ENCODE data around the gene LIG4.

Gene LIG4

DNA sequence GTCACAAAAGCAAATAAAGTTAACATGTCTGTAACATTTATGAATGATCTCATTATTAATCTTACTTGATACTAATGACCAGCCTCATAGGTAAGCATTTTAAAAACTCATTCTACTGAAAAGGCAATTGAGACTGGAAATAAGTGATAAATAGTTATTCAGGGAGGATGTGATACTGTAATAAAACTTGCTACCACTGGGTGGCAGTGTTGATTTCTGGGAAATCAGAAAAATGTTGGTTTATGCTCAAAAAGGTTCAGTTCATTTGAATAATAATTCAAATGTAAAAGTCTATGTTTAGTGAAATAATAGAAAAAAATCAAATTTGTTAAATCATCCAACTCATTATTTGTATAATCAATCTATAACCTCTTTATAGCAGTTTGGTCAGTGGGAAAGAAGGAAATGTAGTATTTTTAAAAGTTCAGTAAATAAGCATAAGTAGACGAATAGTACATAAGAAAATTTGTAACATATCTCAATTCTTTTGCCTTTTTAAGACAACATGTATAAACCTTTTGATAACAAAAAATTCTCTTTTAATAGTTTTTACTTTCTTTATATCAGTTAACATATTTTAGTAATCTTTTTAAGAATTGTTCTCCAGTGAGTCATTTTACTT, 12.4 kb upstream of the LIG4 start:
- TF ChIP-seq, protein P1, sequence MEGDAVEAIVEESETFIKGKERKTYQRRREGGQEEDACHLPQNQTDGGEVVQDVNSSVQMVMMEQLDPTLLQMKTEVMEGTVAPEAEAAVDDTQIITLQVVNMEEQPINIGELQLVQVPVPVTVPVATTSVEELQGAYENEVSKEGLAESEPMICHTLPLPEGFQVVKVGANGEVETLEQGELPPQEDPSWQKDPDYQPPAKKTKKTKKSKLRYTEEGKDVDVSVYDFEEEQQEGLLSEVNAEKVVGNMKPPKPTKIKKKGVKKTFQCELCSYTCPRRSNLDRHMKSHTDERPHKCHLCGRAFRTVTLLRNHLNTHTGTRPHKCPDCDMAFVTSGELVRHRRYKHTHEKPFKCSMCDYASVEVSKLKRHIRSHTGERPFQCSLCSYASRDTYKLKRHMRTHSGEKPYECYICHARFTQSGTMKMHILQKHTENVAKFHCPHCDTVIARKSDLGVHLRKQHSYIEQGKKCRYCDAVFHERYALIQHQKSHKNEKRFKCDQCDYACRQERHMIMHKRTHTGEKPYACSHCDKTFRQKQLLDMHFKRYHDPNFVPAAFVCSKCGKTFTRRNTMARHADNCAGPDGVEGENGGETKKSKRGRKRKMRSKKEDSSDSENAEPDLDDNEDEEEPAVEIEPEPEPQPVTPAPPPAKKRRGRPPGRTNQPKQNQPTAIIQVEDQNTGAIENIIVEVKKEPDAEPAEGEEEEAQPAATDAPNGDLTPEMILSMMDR (IDR thresholded peaks at IDR 0.05), result peak; percentile 85
- no peak overlapping the region for H3K27ac ChIP-seq
- peaks cover 0 to 11% of the 10 kb centered on the region in 2 experiments for H3K4me1 ChIP-seq (ENCODE audit: control insufficient read depth in 1 of 2, insufficient read depth in 1 of 2, low read depth in 1 of 2, low read length in 1 of 2)
- H3K4me3 ChIP-seq (ENCODE audit: low read depth in 1 of 2, low read length in 1 of 2), result no peak overlapping the region
- no peaks in the 10 kb centered on the region for H3K9me3 ChIP-seq
- no peaks in the 10 kb centered on the region for H3K27me3 ChIP-seq
- H3K36me3 ChIP-seq, result peaks cover 18% of the 10 kb centered on the region

DNA sequence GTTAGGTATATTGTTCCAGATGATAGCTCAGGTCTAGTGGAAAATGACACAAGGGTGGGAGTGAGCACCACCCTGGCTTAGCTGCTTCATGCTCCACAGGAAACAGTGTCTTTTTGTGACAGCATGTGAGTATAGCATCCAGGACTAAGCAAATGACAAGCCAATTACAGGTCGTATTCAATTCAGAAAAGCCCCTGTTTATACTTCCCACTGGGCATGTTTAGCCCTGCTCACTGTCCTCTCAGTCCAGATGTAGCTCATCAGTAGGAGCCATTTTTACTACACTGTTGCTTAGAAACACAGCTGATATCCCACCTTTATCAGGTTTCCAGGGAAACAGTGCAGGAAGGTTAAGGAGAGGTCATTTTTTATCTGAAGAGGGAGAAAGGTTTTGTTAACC, 10.8 kb upstream of the LIG4 start:
- no peaks in the 10 kb centered on the region for H3K9me3 ChIP-seq
- H3K27ac ChIP-seq, result peak overlapping the region; percentile 24
- TF ChIP-seq, protein P1 (IDR thresholded peaks at IDR 0.05), result no peak
- peaks cover 18% of the 10 kb centered on the region for H3K36me3 ChIP-seq
- H3K27me3 ChIP-seq, result no peaks in the 10 kb centered on the region
- peaks cover 0 to 11% of the 10 kb centered on the region in 2 experiments for H3K4me1 ChIP-seq (ENCODE audit: control insufficient read depth in 1 of 2, insufficient read depth in 1 of 2, low read depth in 1 of 2, low read length in 1 of 2)
- no peak overlapping the region for H3K4me3 ChIP-seq (ENCODE audit: low read depth in 1 of 2, low read length in 1 of 2)

DNA sequence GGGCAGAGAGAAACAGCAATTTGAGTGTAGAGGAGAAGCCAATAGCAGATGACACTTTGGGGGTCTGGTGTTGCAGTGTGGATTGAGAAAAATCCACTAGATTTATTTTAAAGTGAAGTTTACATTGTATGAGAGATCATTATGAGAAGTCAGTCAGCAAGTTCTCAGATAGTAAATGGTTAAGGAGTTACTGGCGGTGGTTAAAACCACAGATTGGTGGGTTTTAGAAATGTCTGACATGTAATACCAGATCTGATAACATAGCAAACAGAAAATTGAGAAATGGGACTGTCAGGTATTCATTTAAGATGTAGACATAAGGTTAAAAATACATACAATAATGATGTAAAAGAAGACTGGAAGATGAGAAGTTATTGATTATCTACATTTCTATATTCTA, 10.1 kb upstream of the LIG4 start:
- TF ChIP-seq, protein P1 (IDR thresholded peaks at IDR 0.05), result no peak
- H3K9me3 ChIP-seq, result no peaks in the 10 kb centered on the region
- no peaks in the 10 kb centered on the region for H3K27me3 ChIP-seq
- H3K36me3 ChIP-seq, result peaks cover 18% of the 10 kb centered on the region
- H3K27ac ChIP-seq, result no peak overlapping the region
- no peak overlapping the region for H3K4me3 ChIP-seq (ENCODE audit: low read depth in 1 of 2, low read length in 1 of 2)
- peaks cover 0 to 14% of the 10 kb centered on the region in 2 experiments for H3K4me1 ChIP-seq (ENCODE audit: control insufficient read depth in 1 of 2, insufficient read depth in 1 of 2, low read depth in 1 of 2, low read length in 1 of 2)

DNA sequence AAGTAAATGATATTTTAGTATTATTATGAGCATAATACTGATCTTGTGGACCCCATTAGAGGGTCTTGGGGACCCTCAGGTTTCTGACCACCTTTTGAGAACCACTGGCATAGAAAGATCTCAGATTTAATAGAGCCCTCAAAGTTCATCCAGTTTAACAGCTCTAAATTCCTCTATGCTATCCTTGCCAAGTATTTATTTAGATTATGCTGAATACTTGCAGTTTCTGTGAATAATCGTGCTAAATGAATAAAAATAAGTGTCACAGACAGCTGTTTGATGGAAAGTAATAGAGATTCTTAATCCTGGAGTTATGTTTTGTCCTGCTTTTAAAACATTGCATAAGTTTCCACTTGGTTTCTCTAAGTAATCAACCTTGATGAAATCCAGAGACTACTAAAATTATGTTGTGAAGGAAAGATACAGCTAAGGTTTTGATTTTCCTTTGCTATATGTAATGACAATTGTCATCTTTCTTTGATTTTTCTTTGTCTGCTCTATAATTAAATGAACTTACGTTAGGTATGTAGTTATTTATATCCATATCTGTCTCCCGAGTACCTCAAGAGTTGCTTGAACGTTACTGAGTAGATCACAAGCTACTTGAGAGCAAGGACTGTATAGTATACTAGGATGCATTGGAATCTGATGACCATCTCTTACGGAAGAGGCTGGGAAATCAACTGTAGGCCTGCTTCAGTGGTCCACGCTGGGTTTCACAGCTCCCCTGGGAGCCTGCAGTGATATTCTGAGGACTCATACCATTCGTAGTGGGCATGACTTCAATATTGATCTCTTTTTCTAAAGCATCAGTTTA, 8.6 kb upstream of the LIG4 start:
- H3K9me3 ChIP-seq, result no peaks in the 10 kb centered on the region
- peaks cover 14 to 29% of the 10 kb centered on the region in 2 experiments for H3K4me1 ChIP-seq (ENCODE audit: control insufficient read depth in 1 of 2, insufficient read depth in 1 of 2, low read depth in 1 of 2, low read length in 1 of 2)
- no peak overlapping the region for H3K4me3 ChIP-seq (ENCODE audit: low read depth in 1 of 2, low read length in 1 of 2)
- H3K36me3 ChIP-seq, result peaks cover 6% of the 10 kb centered on the region
- TF ChIP-seq, protein P1 (IDR thresholded peaks at IDR 0.05), result no peak
- H3K27ac ChIP-seq, result no peak overlapping the region
- H3K27me3 ChIP-seq, result no peaks in the 10 kb centered on the region

DNA sequence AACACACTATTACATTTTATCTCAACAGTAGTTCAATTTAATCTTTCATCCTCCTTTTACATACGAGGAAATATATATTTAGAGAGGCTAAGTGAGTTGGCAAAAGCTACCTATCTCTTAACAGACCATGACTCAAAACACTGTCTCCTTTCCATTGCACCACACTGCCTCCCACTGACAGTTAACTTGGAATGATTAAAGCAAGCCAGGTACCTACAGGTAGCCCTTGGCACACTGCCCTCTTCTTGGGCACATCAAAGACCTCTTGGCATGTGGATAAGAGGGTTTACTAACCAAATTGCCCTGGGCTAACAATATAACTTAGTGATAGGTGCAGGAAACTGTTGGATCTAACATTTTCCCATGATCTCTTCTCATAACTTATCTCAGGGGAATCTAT, 4.7 kb upstream of the LIG4 start:
- no peak overlapping the region for H3K4me3 ChIP-seq (ENCODE audit: low read depth in 1 of 2, low read length in 1 of 2)
- H3K9me3 ChIP-seq, result no peaks in the 10 kb centered on the region
- H3K27me3 ChIP-seq, result no peaks in the 10 kb centered on the region
- peaks cover 32 to 45% of the 10 kb centered on the region in 2 experiments for H3K4me1 ChIP-seq (ENCODE audit: control insufficient read depth in 1 of 2, insufficient read depth in 1 of 2, low read depth in 1 of 2, low read length in 1 of 2)
- H3K27ac ChIP-seq, result no peak overlapping the region
- H3K36me3 ChIP-seq, result no peaks in the 10 kb centered on the region
- TF ChIP-seq, protein P1 (IDR thresholded peaks at IDR 0.05), result no peak

Measured in neutrophil (primary cell).